DND-41 (cell line): ENCODE results near the gene NFASC.

Experiments
- ATAC-seq: fragments of 200-7000 bp; cut with Tn5 transposase; 3 replicates; pipeline ENCODE4 v1.9.1; 2021; ENCODE audit warnings: low read depth; ENCODE audit not compliant: insufficient read depth
- DNase-seq: peaks from one replicate; pipeline ENCODE4 v3.0.0-alpha.2; 2020
- H2AFZ ChIP-seq: 2 replicates; pipeline ENCODE4 v1.6.0; 2012; ENCODE audit warnings: low read depth, low read length
- H3K27ac ChIP-seq: 2 replicates; pipeline ENCODE4 v1.5.1; 2012; ENCODE audit warnings: low read length, inconsistent platforms
- H3K27me3 ChIP-seq: fragments of 200-600 bp; sonication (generic); 2 replicates; pipeline ENCODE4 v1.6.0; 2012; ENCODE audit warnings: low read length, mild to moderate bottlenecking, inconsistent platforms; ENCODE audit not compliant: insufficient read depth, poor library complexity
- H3K36me3 ChIP-seq: 2 replicates; pipeline ENCODE4 v1.5.1; 2012; ENCODE audit warnings: low read length, inconsistent platforms; ENCODE audit not compliant: insufficient read depth
- H3K4me1 ChIP-seq: 2 replicates; pipeline ENCODE4 v1.5.1; 2012; ENCODE audit warnings: mild to moderate bottlenecking, low read length; ENCODE audit not compliant: insufficient read depth
- H3K4me2 ChIP-seq: 2 replicates; pipeline ENCODE4 v1.6.0; 2012; ENCODE audit warnings: mild to moderate bottlenecking, moderate library complexity, low read length, inconsistent platforms; ENCODE audit not compliant: insufficient read depth
- H3K4me3 ChIP-seq, 2 experiments: fragments of 200-600 bp in 1 of 2; shearing (Covaris generic) in 1 of 2; 2 replicates each; pipeline ENCODE4 v1.5.1; 2012 to 2016; ENCODE audit warnings: inconsistent platforms in 2 of 2, low read length in 2 of 2, mild to moderate bottlenecking in 2 of 2, low read depth in 1 of 2, moderate library complexity in 1 of 2
- H3K79me2 ChIP-seq: 2 replicates; pipeline ENCODE4 v1.6.0; 2012; ENCODE audit warnings: low read length, inconsistent platforms; ENCODE audit not compliant: insufficient read depth
- H3K9ac ChIP-seq: 2 replicates; pipeline ENCODE4 v1.6.0; 2012; ENCODE audit warnings: low read depth, mild to moderate bottlenecking, inconsistent platforms, low read length, moderate library complexity
- H3K9me3 ChIP-seq: 2 replicates; pipeline ENCODE4 v1.5.1; 2012; ENCODE audit warnings: low read length, moderate library complexity, mild to moderate bottlenecking, inconsistent platforms; ENCODE audit not compliant: insufficient read depth, severe bottlenecking
- H4K20me1 ChIP-seq: 2 replicates; pipeline ENCODE4 v1.6.0; 2012; ENCODE audit warnings: low read length; ENCODE audit not compliant: insufficient read depth
- CTCF ChIP-seq: IDR thresholded peaks from 2 replicates; pipeline ENCODE4 v1.5.1; 2012; ENCODE audit warnings: borderline replicate concordance, low read length, moderate library complexity, mild to moderate bottlenecking; ENCODE audit not compliant: poor library complexity, severe bottlenecking; ENCODE audit errors: extremely low read depth
- EZH2 ChIP-seq: IDR thresholded peaks from 3 replicates; pipeline ENCODE4 v1.6.1; 2012; ENCODE audit warnings: borderline replicate concordance, low read depth, mild to moderate bottlenecking, moderate library complexity, low read length, inconsistent platforms; ENCODE audit not compliant: severe bottlenecking

The NFASC gene

DNA sequence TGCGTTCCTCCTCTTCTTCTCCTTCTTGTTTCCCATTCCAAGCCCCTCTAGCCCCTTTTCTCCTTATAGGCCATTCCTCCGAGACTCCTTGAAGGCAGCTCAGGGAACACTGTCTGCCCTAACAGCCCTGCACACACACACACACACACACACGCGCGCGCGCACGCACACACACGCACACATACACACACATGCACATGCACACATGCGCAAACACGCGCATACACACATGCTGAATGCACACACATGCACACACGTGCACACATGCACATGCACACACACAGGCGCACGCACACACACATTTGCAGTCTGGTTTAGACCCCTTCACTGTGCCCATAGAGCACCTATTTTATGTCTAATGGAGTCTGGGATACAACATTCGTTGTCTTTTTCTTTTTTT, 154.6 kb downstream of the NFASC start:
- Histone ChIP-seq H3K27ac (no peak overlapping the region), H2AFZ (no peak overlapping the region), H3K4me2 (no peak overlapping the region), H3K36me3 (no peaks in the 10 kb centered on the region), H4K20me1 (no peaks in the 10 kb centered on the region; the same call in 1 of the 2 replicates), H3K27me3 (peaks cover 23% of the 10 kb centered on the region), H3K9me3 (no peaks in the 10 kb centered on the region), H3K4me1 (no peaks in the 10 kb centered on the region), H3K4me3 (no peak overlapping the region), H3K79me2 (no peaks in the 10 kb centered on the region), H3K9ac (no peak overlapping the region)
- DNase-seq (no peak), ATAC-seq (no peak)
- no peak for TF ChIP-seq EZH2
- TF ChIP-seq CTCF = no peak

DNA sequence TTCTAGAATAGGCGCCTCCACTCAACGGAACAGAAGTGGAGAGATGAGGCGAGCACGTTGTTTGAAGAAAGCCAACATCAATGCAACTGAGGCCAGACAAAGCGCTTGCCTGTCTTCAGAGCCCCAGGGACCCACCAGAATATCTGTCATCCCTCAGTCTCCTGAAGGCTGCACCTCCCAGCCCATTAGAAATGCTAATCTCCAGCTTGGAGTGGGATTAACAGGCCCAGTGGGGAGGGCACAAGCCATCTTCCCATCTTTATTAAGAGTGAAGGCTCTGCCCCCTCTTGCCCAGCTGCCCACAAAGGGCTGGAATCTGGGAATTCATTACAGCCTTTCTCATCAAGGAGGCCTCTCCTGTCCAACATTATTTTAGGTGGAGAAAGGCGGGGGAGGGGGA, 155.5 kb downstream of the NFASC start:
- DNase-seq = no peak
- no peak overlapping the region for H3K27ac ChIP-seq
- H3K27me3 ChIP-seq = peaks cover 18% of the 10 kb centered on the region
- no peaks in the 10 kb centered on the region for H3K79me2 ChIP-seq
- no peak for ATAC-seq
- no peaks in the 10 kb centered on the region for H3K4me1 ChIP-seq
- H4K20me1 ChIP-seq = no peaks in the 10 kb centered on the region; the same call in 1 of the 2 replicates
- no peaks in the 10 kb centered on the region for H3K9me3 ChIP-seq
- TF ChIP-seq CTCF = no peak
- no peak for TF ChIP-seq EZH2
- no peak overlapping the region for H3K4me2 ChIP-seq
- H2AFZ ChIP-seq = no peak overlapping the region
- H3K4me3 ChIP-seq = no peak overlapping the region
- no peak overlapping the region for H3K9ac ChIP-seq
- H3K36me3 ChIP-seq = no peaks in the 10 kb centered on the region

DNA sequence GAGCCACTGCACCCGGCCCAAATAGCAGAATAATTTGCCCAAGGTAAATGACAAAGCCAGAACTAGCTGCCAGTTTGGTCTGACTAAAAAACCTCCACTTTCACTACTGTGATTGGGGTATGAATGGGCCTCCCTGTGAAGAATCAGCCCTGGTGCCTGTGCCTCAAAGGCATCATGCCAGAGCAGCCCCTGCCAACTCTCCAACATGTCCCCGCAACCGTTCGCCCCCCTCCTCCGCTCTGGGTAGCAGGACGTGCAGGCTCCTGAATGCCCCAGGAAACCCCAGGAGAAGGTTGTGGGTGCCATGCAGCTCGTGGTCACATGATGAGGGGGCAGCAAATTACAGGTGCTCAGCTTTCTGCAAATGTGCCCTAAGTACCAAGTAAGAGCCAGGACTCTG, 157.7 kb downstream of the NFASC start:
- no peaks in the 10 kb centered on the region for H3K36me3 ChIP-seq
- H4K20me1 ChIP-seq = no peaks in the 10 kb centered on the region; the same call in 1 of the 2 replicates
- no peak overlapping the region for H3K27ac ChIP-seq
- no peak for DNase-seq
- no peak overlapping the region for H3K9ac ChIP-seq
- H3K9me3 ChIP-seq = no peaks in the 10 kb centered on the region
- H2AFZ ChIP-seq = no peak overlapping the region
- no peaks in the 10 kb centered on the region for H3K79me2 ChIP-seq
- H3K27me3 ChIP-seq = peaks cover 11% of the 10 kb centered on the region
- H3K4me3 ChIP-seq = no peak overlapping the region
- TF ChIP-seq EZH2 = no peak
- no peak for TF ChIP-seq CTCF
- H3K4me2 ChIP-seq = no peak overlapping the region
- no peak for ATAC-seq
- no peaks in the 10 kb centered on the region for H3K4me1 ChIP-seq

- ATAC-seq = no peak
- H3K27me3 ChIP-seq = peaks cover 11% of the 10 kb centered on the region
Observed at GRCh38 chr1:205028924-205029323, 158.3 kb downstream of the NFASC start.

More at GRCh38 chr1:205028924-205029323, 158.3 kb downstream of the NFASC start:
- Histone ChIP-seq H2AFZ (no peak overlapping the region), H3K79me2 (no peaks in the 10 kb centered on the region), H3K4me1 (no peaks in the 10 kb centered on the region), H3K9ac (no peak overlapping the region), H4K20me1 (no peaks in the 10 kb centered on the region; the same call in 1 of the 2 replicates), H3K9me3 (no peaks in the 10 kb centered on the region), H3K4me2 (no peak overlapping the region), H3K4me3 (no peak overlapping the region), H3K27ac (no peak overlapping the region), H3K36me3 (no peaks in the 10 kb centered on the region)
- DNase-seq = no peak
- TF ChIP-seq CTCF = no peak
- TF ChIP-seq EZH2 = no peak
